CD14-positive monocyte (primary cell): ENCODE data around the gene NAXE. TPM values are rescaled to one million over a fixed set of nuclear protein-coding genes. Genes with fewer than 3 reads are reported as not detected.
"Not testable (repeated sequence)": the region's sequence is repeated elsewhere in the genome, so short reads cannot be mapped to it uniquely, and the experiment has no call there.

Experiments
- DNase-seq, 3 donors: peaks; one replicate each; pipeline ENCODE4 v3.0.0-alpha.2; 2011 to 2022
- H2AFZ ChIP-seq: 2 replicates; pipeline ENCODE4 v1.6.0; 2012; ENCODE audit warnings: mild to moderate bottlenecking, low read depth, low read length, inconsistent platforms; ENCODE audit not compliant: insufficient read depth, poor library complexity, severe bottlenecking
- H3K27ac ChIP-seq, 2 donors: 1 replicate in 1 of 2; 2 replicates in 1 of 2; pipeline ENCODE4 v1.5.1; 2012 to 2013; ENCODE audit warnings: low read length in 2 of 2, control low read depth in 1 of 2, inconsistent platforms in 1 of 2, low read depth in 1 of 2, mild to moderate bottlenecking in 1 of 2
- H3K27me3 ChIP-seq, 2 donors: one replicate each; pipeline versions ENCODE4 v1.6.0 to v1.6.1; 2011 to 2013; ENCODE audit warnings: low read length in 2 of 2; ENCODE audit not compliant: control insufficient read depth in 2 of 2, insufficient read depth in 2 of 2
- H3K36me3 ChIP-seq, 2 donors: replicated peaks in 1 of 2; 1 replicate in 1 of 2; 2 replicates in 1 of 2; pipeline versions ENCODE4 v1.5.1 to v1.6.1; 2012 to 2013; ENCODE audit warnings: low read length in 2 of 2, control low read depth in 1 of 2, inconsistent platforms in 1 of 2, mild to moderate bottlenecking in 1 of 2; ENCODE audit not compliant: insufficient read depth in 2 of 2, control insufficient read depth in 1 of 2
- H3K4me1 ChIP-seq, 2 donors: 1 replicate in 1 of 2; 2 replicates in 1 of 2; pipeline versions ENCODE4 v1.5.1 to v1.6.1; 2012 to 2013; ENCODE audit warnings: low read length in 2 of 2, control low read depth in 1 of 2, inconsistent platforms in 1 of 2, mild to moderate bottlenecking in 1 of 2, moderate library complexity in 1 of 2; ENCODE audit not compliant: insufficient read depth in 2 of 2, control insufficient read depth in 1 of 2
- H3K4me2 ChIP-seq: replicated peaks from 2 replicates; pipeline ENCODE3; 2012; ENCODE audit warnings: low read length, moderate library complexity, mild to moderate bottlenecking; ENCODE audit not compliant: poor library complexity, severe bottlenecking; ENCODE audit errors: extremely low read depth
- H3K4me3 ChIP-seq, 3 experiments: fragments of 200-600 bp in 1 of 3; sonication (generic) in 1 of 3; replicated peaks in 1 of 3; 1 replicate in 2 of 3; 2 replicates in 1 of 3; pipeline ENCODE4 v1.5.1; 2011 to 2013; ENCODE audit warnings: low read length in 3 of 3, mild to moderate bottlenecking in 3 of 3, control low read depth in 2 of 3, low read depth in 2 of 3, inconsistent platforms in 1 of 3, moderate library complexity in 1 of 3
- H3K79me2 ChIP-seq: 2 replicates; pipeline ENCODE4 v1.6.0; 2012; ENCODE audit warnings: mild to moderate bottlenecking, control low read depth, inconsistent platforms, low read length, moderate library complexity; ENCODE audit not compliant: insufficient read depth
- H3K9ac ChIP-seq: 2 replicates; pipeline ENCODE4 v1.6.0; 2017; ENCODE audit warnings: low read length, mild to moderate bottlenecking; ENCODE audit not compliant: insufficient read depth, poor library complexity, severe bottlenecking
- H3K9me3 ChIP-seq, 2 donors: replicated peaks in 1 of 2; 1 replicate in 1 of 2; 2 replicates in 1 of 2; pipeline versions ENCODE4 v1.5.1 to v1.6.1; 2012 to 2013; ENCODE audit warnings: low read length in 2 of 2, control low read depth in 1 of 2; ENCODE audit not compliant: control insufficient read depth in 1 of 2, insufficient read depth in 1 of 2
- H4K20me1 ChIP-seq: 2 replicates; pipeline ENCODE4 v1.6.0; 2012; ENCODE audit warnings: mild to moderate bottlenecking, low read length, control low read depth, moderate library complexity; ENCODE audit not compliant: insufficient read depth
- H3K27ac Mint-ChIP-seq, 7 donors: one replicate each; pipeline ENCODE4 v1.8.0; 2020; ENCODE audit warnings: mild to moderate bottlenecking in 7 of 7, mixed read lengths in 7 of 7, moderate library complexity in 6 of 7, inconsistent platforms in 2 of 7
- H3K27me3 Mint-ChIP-seq, 3 donors: one replicate each; pipeline ENCODE4 v1.8.0; 2021 to 2022; ENCODE audit warnings: low read depth in 3 of 3, mild to moderate bottlenecking in 3 of 3, mixed read lengths in 3 of 3, moderate library complexity in 3 of 3, inconsistent platforms in 1 of 3
- H3K36me3 Mint-ChIP-seq, 2 donors: one replicate each; pipeline ENCODE4 v1.8.0; 2020; ENCODE audit warnings: mixed read lengths in 2 of 2, inconsistent platforms in 1 of 2, mild to moderate bottlenecking in 1 of 2
- H3K4me1 Mint-ChIP-seq: one replicate; pipeline ENCODE4 v1.8.0; 2020; ENCODE audit warnings: mild to moderate bottlenecking, mixed read lengths
- H3K4me3 Mint-ChIP-seq, 2 donors: one replicate each; pipeline ENCODE4 v1.8.0; 2020; ENCODE audit warnings: mild to moderate bottlenecking in 2 of 2, mixed read lengths in 2 of 2, moderate library complexity in 1 of 2
- H3K9me3 Mint-ChIP-seq, 7 donors: one replicate each; pipeline ENCODE4 v1.8.0; 2020 to 2022; ENCODE audit warnings: mixed read lengths in 7 of 7, mild to moderate bottlenecking in 6 of 7, moderate library complexity in 6 of 7, inconsistent platforms in 2 of 7
- WGBS: methylation state at CpG from one replicate; pipeline ENCODE4 v1.1.5; 2013; ENCODE audit warnings: missing lambda C conversion rate; ENCODE audit not compliant: insufficient coverage; 5-methylcytosine and 5-hydroxymethylcytosine counted together
- intact Hi-C, 2 donors: fragments of 100-400 bp; cut with micrococcal nuclease; formaldehyde crosslinking; loops; one replicate each; pipeline versions ENCODE4 v1.15.0 to v1.15.1; 2023
- polyA plus RNA-seq, 3 donors: library from polyadenylated mRNA; depleted of rRNA in 1 of 3; unstranded in 2 of 3; stranded (reverse) in 1 of 3; fragments of 300-500 nt in 2 of 3; fragments of >200 nt in 1 of 3; fragmentation: Illumina TruSeq in 2 of 3; gene quantifications; 1 replicate in 2 of 3; 2 replicates in 1 of 3; pipeline ENCODE4 v1.2.3, GENCODE V29; 2012 to 2021
- TF ChIP-seq, protein P1 (sequence below): fragments of 200-600 bp; IDR thresholded peaks from one replicate; pipeline ENCODE4 v1.8.0; 2022; ENCODE audit warnings: antibody characterized with exemption, mild to moderate bottlenecking

The NAXE gene
- polyA plus RNA-seq, 3 donors: 23.7 to 81.7 (median 54.9) TPM

GRCh38 chr1:156608036-156608674 is 16.6 kb downstream of the NAXE start:
- no peak overlapping the region for H3K27ac Mint-ChIP-seq
- peaks cover 10% of the 10 kb centered on the region for H3K4me1 Mint-ChIP-seq
- no peaks in the 10 kb centered on the region for H3K36me3 ChIP-seq
- peak; percentile 62 to 74 (median 64) for DNase-seq
- no peak overlapping the region for H3K9ac ChIP-seq
- no peaks in the 10 kb centered on the region for H4K20me1 ChIP-seq
- no peaks in the 10 kb centered on the region for H3K36me3 Mint-ChIP-seq
- H3K4me3 ChIP-seq: no peak overlapping the region
- 0% methylated on average over 1 of the region's 7 CpGs for WGBS
- no peaks in the 10 kb centered on the region for H3K9me3 Mint-ChIP-seq
- intact Hi-C loops: loop anchor here (2.0 to 10.0 kb wide), 6 partner anchors 21 to 223 kb away; no protein-coding TSS in a partner anchor
- H3K9me3 ChIP-seq: no peaks in the 10 kb centered on the region
- H3K4me1 ChIP-seq: peaks cover 0 to 3% of the 10 kb centered on the region in 2 donors
- peaks cover 16 to 24% (median 22%) of the 10 kb centered on the region in 3 donors for H3K27me3 Mint-ChIP-seq
- no peak overlapping the region for H3K4me2 ChIP-seq
- TF ChIP-seq, protein P1, sequence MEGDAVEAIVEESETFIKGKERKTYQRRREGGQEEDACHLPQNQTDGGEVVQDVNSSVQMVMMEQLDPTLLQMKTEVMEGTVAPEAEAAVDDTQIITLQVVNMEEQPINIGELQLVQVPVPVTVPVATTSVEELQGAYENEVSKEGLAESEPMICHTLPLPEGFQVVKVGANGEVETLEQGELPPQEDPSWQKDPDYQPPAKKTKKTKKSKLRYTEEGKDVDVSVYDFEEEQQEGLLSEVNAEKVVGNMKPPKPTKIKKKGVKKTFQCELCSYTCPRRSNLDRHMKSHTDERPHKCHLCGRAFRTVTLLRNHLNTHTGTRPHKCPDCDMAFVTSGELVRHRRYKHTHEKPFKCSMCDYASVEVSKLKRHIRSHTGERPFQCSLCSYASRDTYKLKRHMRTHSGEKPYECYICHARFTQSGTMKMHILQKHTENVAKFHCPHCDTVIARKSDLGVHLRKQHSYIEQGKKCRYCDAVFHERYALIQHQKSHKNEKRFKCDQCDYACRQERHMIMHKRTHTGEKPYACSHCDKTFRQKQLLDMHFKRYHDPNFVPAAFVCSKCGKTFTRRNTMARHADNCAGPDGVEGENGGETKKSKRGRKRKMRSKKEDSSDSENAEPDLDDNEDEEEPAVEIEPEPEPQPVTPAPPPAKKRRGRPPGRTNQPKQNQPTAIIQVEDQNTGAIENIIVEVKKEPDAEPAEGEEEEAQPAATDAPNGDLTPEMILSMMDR: peak; percentile 80
- peaks cover 0 to 5% of the 10 kb centered on the region in 2 donors for H3K27me3 ChIP-seq
- H2AFZ ChIP-seq: no peak overlapping the region
- no peak overlapping the region for H3K4me3 Mint-ChIP-seq
- H3K27ac ChIP-seq: no peak overlapping the region
- no peaks in the 10 kb centered on the region for H3K79me2 ChIP-seq

- H3K4me1 ChIP-seq: peaks cover 0 to 3% of the 10 kb centered on the region in 2 donors
- intact Hi-C loops: loop anchor here (2.0 to 10.0 kb wide), 6 partner anchors 22 to 224 kb away; no protein-coding TSS in a partner anchor
- Mint-ChIP-seq H3K36me3 (no peaks in the 10 kb centered on the region), H3K4me3 (no peak overlapping the region), H3K27me3 (peaks cover 16 to 29% (median 22%) of the 10 kb centered on the region in 3 donors), H3K9me3 (no peaks in the 10 kb centered on the region), H3K4me1 (peaks cover 10% of the 10 kb centered on the region), H3K27ac (no peak overlapping the region)
- no peak overlapping the region for H3K9ac ChIP-seq
- DNase-seq: peak in 2 of 3 donors; percentile 26
- no peaks in the 10 kb centered on the region for H4K20me1 ChIP-seq
- no peak overlapping the region for H3K4me3 ChIP-seq
- no peaks in the 10 kb centered on the region for H3K36me3 ChIP-seq
- TF ChIP-seq, protein P1: peak; percentile 74
- H2AFZ ChIP-seq: no peak overlapping the region
- no peaks in the 10 kb centered on the region for H3K9me3 ChIP-seq
- no peak overlapping the region for H3K4me2 ChIP-seq
- H3K27ac ChIP-seq: no peak overlapping the region
- WGBS: 44% methylated on average over 5 of the region's 6 CpGs
- H3K27me3 ChIP-seq: peaks cover 0 to 5% of the 10 kb centered on the region in 2 donors
- H3K79me2 ChIP-seq: no peaks in the 10 kb centered on the region
Measured at GRCh38 chr1:156608981-156609380, 17.4 kb downstream of the NAXE start.

- intact Hi-C loops, H3K4me3 Mint-ChIP-seq, H3K9me3 ChIP-seq, H3K9ac ChIP-seq, H3K4me1 ChIP-seq, H3K36me3 Mint-ChIP-seq, H3K36me3 ChIP-seq, DNase-seq, H3K27me3 ChIP-seq, H3K4me2 ChIP-seq, H3K79me2 ChIP-seq, H3K9me3 Mint-ChIP-seq, H4K20me1 ChIP-seq, H3K4me3 ChIP-seq, H3K4me1 Mint-ChIP-seq, H3K27ac ChIP-seq, H2AFZ ChIP-seq: not testable (repeated sequence)
- WGBS: 96% methylated on average over 9 of the region's 9 CpGs
- peak overlapping the region in 1 of 7 donors; percentile 81 for H3K27ac Mint-ChIP-seq
- peaks cover 20 to 37% (median 29%) of the 10 kb centered on the region in 3 donors for H3K27me3 Mint-ChIP-seq
Measured at GRCh38 chr1:156610072-156610471, 18.5 kb downstream of the NAXE start.
